A549 (cell line): ENCODE measurements around the gene NID2. TPM values are rescaled to one million over a fixed set of nuclear protein-coding genes. Genes with fewer than 3 reads are reported as not detected.

ENCODE experiments used
- ATAC-seq, 2 experiments: fragments of 200-7000 bp in 1 of 2; fragments of >200 bp in 1 of 2; cut with Nextera tagmentation in 1 of 2; cut with Tn5 transposase in 1 of 2; 3 replicates each; pipeline versions ENCODE4 v1.8.0 to v1.9.1; 2018 to 2020; ENCODE audit warnings: mild to moderate bottlenecking in 1 of 2, moderate library complexity in 1 of 2
- CTCF ChIA-PET: fragments of 300-600 bp; sonication (Branson Sonifier 250); formaldehyde crosslinking; extraction: SDS; loops from one replicate; lab custom pipeline; 2021; ENCODE audit warnings: antibody characterized with exemption, inconsistent platforms; lab: Yijun Ruan, JAX
- POLR2A ChIA-PET: fragments of 350-600 bp; formaldehyde crosslinking; extraction: SDS; loops from one replicate; lab custom pipeline; 2021; ENCODE audit warnings: antibody characterized with exemption, inconsistent platforms; lab: Yijun Ruan, JAX
- DNase-seq, 2 experiments: peaks; one replicate each; pipeline versions ENCODE4 v3.0.0 to v3.0.0-alpha.2; 2011 to 2016; ENCODE audit warnings: low read depth in 1 of 2, low spot score in 1 of 2
- FAIRE-seq: peaks from 2 replicates; lab custom pipeline; 2011; peaks lifted over from hg19 to GRCh38; lab: Jason Lieb, UNC
- H3K27ac ChIP-seq, 2 experiments: fragments of >200 bp; sonication (Bioruptor Twin); formaldehyde crosslinking; 3 replicates each; pipeline ENCODE4 v1.5.1; 2016 to 2017
- H3K4me1 ChIP-seq: fragments of >200 bp; sonication (Bioruptor Twin); formaldehyde crosslinking; 3 replicates; pipeline ENCODE4 v1.6.1; 2016
- H3K4me2 ChIP-seq: fragments of >200 bp; sonication (Bioruptor Twin); formaldehyde crosslinking; 3 replicates; pipeline ENCODE4 v1.6.1; 2016
- H3K4me3 ChIP-seq: fragments of >200 bp; sonication (Bioruptor Twin); formaldehyde crosslinking; 3 replicates; pipeline ENCODE4 v1.5.1; 2016
- H3K9me3 ChIP-seq: fragments of >200 bp; sonication (Bioruptor Twin); formaldehyde crosslinking; 3 replicates; pipeline ENCODE4 v1.6.1; 2016
- ATOH8 ChIP-seq: fragments of 250-450 bp; sonication (Bioruptor Pico); IDR thresholded peaks from 2 replicates; pipeline ENCODE4 v1.5.0; 2020; ENCODE audit warnings: low read depth, mild to moderate bottlenecking, moderate library complexity
- CBX2 ChIP-seq: fragments of 200-600 bp; sonication (generic); IDR thresholded peaks from 2 replicates; pipeline ENCODE4 v1.6.1; 2016; ENCODE audit warnings: low read depth, mild to moderate bottlenecking, borderline replicate concordance
- CBX8 ChIP-seq: fragments of 200-600 bp; sonication (generic); IDR thresholded peaks from 2 replicates; pipeline ENCODE4 v1.6.1; 2016
- CHD2 ChIP-seq: fragments of 150-350 bp; IDR thresholded peaks from 2 replicates; pipeline ENCODE4 v1.6.1; 2014; ENCODE audit warnings: low read length; ENCODE audit not compliant: partially characterized antibody
- CTCF ChIP-seq: fragments of >200 bp; sonication (Bioruptor Twin); formaldehyde crosslinking; IDR thresholded peaks from 3 replicates; pipeline ENCODE4 v1.5.1; 2016
- E2F6 ChIP-seq: IDR thresholded peaks from 2 replicates; pipeline ENCODE4 v1.6.1; 2012; ENCODE audit warnings: low read depth, borderline replicate concordance
- EHMT2 ChIP-seq: fragments of 200-600 bp; sonication (generic); IDR thresholded peaks from 2 replicates; pipeline ENCODE4 v1.6.1; 2016; ENCODE audit warnings: antibody characterized with exemption, low read depth, mild to moderate bottlenecking, moderate library complexity
- ESRRA ChIP-seq: fragments of 150-350 bp; IDR thresholded peaks from 2 replicates; pipeline ENCODE4 v1.6.1; 2014; ENCODE audit warnings: mild to moderate bottlenecking, low read length, borderline replicate concordance
- FOSL2 ChIP-seq, 2 experiments: fragments of 450-650 bp in 1 of 2; fragments of >200 bp in 1 of 2; sonication (Bioruptor Twin) in 1 of 2; formaldehyde crosslinking; IDR thresholded peaks; 2 replicates each; pipeline versions ENCODE4 v1.5.0 to v1.6.1; 2016 to 2020; ENCODE audit warnings: mild to moderate bottlenecking in 1 of 2, moderate library complexity in 1 of 2
- FOXS1 ChIP-seq: fragments of 250-450 bp; sonication (Bioruptor Pico); IDR thresholded peaks from 2 replicates; pipeline ENCODE4 v1.5.0; 2020; ENCODE audit warnings: mild to moderate bottlenecking, moderate library complexity
- GATA3 ChIP-seq: IDR thresholded peaks from 2 replicates; pipeline ENCODE4 v1.6.1; 2012; ENCODE audit warnings: borderline replicate concordance
- HDAC2 ChIP-seq: fragments of 200-600 bp; sonication (generic); IDR thresholded peaks from 2 replicates; pipeline ENCODE4 v1.6.1; 2016
- HMGXB4 ChIP-seq: fragments of 250-450 bp; sonication (Bioruptor Pico); IDR thresholded peaks from 2 replicates; pipeline ENCODE4 v1.5.0; 2021; ENCODE audit warnings: mild to moderate bottlenecking, moderate library complexity, borderline replicate concordance
- HOXA7 ChIP-seq: fragments of 250-450 bp; sonication (Bioruptor Pico); IDR thresholded peaks from 2 replicates; pipeline ENCODE4 v1.5.0; 2020; ENCODE audit warnings: mild to moderate bottlenecking, moderate library complexity
- MAZ ChIP-seq: fragments of 150-350 bp; IDR thresholded peaks from 2 replicates; pipeline ENCODE4 v1.6.1; 2014; ENCODE audit warnings: antibody characterized with exemption, low read depth, low read length, borderline replicate concordance
- PBX3 ChIP-seq: IDR thresholded peaks from 2 replicates; pipeline ENCODE4 v1.6.1; 2012
- POLR2A ChIP-seq: IDR thresholded peaks from 2 replicates; pipeline ENCODE4 v1.6.1; 2012; ENCODE audit warnings: mild to moderate bottlenecking, low read length
- POLR2AphosphoS2 ChIP-seq: conservative IDR thresholded peaks from 2 replicates; pipeline ENCODE4 v1.6.1; 2012; ENCODE audit warnings: low read length, improper control_type of control experiment, inconsistent platforms
- RAD21 ChIP-seq, 2 experiments: fragments of >200 bp in 1 of 2; sonication (Bioruptor Twin) in 1 of 2; formaldehyde crosslinking in 1 of 2; IDR thresholded peaks in 1 of 2; conservative IDR thresholded peaks in 1 of 2; 2 replicates in 1 of 2; 3 replicates in 1 of 2; pipeline ENCODE4 v1.6.1; 2012 to 2018; ENCODE audit warnings: inconsistent platforms in 1 of 2
- RARB ChIP-seq: fragments of 250-450 bp; sonication (Bioruptor Pico); IDR thresholded peaks from 2 replicates; pipeline ENCODE4 v1.8.0; 2021; ENCODE audit warnings: mild to moderate bottlenecking, moderate library complexity
- REST ChIP-seq: fragments of 200-600 bp; sonication (generic); IDR thresholded peaks from 2 replicates; pipeline ENCODE4 v1.6.1; 2016; ENCODE audit warnings: antibody characterized with exemption, mild to moderate bottlenecking, moderate library complexity
- RFX5 ChIP-seq: fragments of 450-650 bp; IDR thresholded peaks from 2 replicates; pipeline ENCODE4 v1.7.1; 2014; ENCODE audit warnings: antibody characterized with exemption, mild to moderate bottlenecking, moderate library complexity
- SMC3 ChIP-seq: fragments of >200 bp; sonication (Bioruptor Twin); formaldehyde crosslinking; IDR thresholded peaks from 3 replicates; pipeline ENCODE4 v1.6.1; 2018; ENCODE audit warnings: inconsistent platforms
- SREBF2 ChIP-seq: fragments of 450-650 bp; IDR thresholded peaks from 2 replicates; pipeline ENCODE4 v1.6.1; 2014; ENCODE audit warnings: mild to moderate bottlenecking, moderate library complexity
- TP53 ChIP-seq: fragments of 250-450 bp; sonication (Bioruptor Pico); IDR thresholded peaks from 2 replicates; pipeline ENCODE4 v1.5.0; 2021; ENCODE audit warnings: mild to moderate bottlenecking, moderate library complexity
- ZC3H11A ChIP-seq: fragments of 450-650 bp; IDR thresholded peaks from 2 replicates; pipeline ENCODE4 v1.6.1; 2014; ENCODE audit warnings: antibody characterized with exemption, mild to moderate bottlenecking
- ZNF302 ChIP-seq: fragments of 250-450 bp; sonication (Bioruptor Pico); IDR thresholded peaks from 2 replicates; pipeline ENCODE4 v1.9.0; 2021; ENCODE audit warnings: inconsistent platforms, mild to moderate bottlenecking, moderate library complexity
- WGBS: methylation state at CpG from one replicate; pipeline ENCODE4 v1.1.6; 2017; ENCODE audit errors: missing lambda C conversion rate; 5-methylcytosine and 5-hydroxymethylcytosine counted together
- polyA plus RNA-seq, 4 experiments: library from polyadenylated mRNA; depleted of rRNA in 3 of 4; stranded (reverse); fragments of >200 nt; fragmentation: RNase III in 1 of 4; extraction: RNeasy Plus Mini Kit Qiagen cat#74134 plus additional on column Dnase treatment in 1 of 4; gene quantifications; 2 replicates in 3 of 4; 3 replicates in 1 of 4; pipeline ENCODE4 v1.2.3, GENCODE V29; 2011 to 2017

Gene NID2
- polyA plus RNA-seq, 2 of the 4 experiments (the other 2 are of a cell fraction): 7.3 to 20.6 TPM

GRCh38 chr14:51988221-51988620 is 80.6 kb downstream of the NID2 start:
- H3K9me3 ChIP-seq: no peaks in the 10 kb centered on the region
- peak overlapping the region; percentile 72; the same call in 2 of the 3 replicates for H3K4me2 ChIP-seq
- ATAC-seq (no peak), DNase-seq (no peak), FAIRE-seq (no peak)
- H3K4me3 ChIP-seq: no peak overlapping the region
- no peak overlapping the region for H3K27ac ChIP-seq
- ChIA-PET POLR2A (no interaction called here), CTCF (interaction anchor here (1.2 kb wide), 2 partner anchors 8 to 9 kb away, joined by 4 to 12 read pairs; no protein-coding TSS in a partner anchor)
- 83% methylated on average over 1 of the region's 1 CpG for WGBS
- TF ChIP-seq ESRRA (no peak), CTCF (no peak), MAZ (no peak), FOSL2 (IDR thresholded peaks at IDR 0.05) (no peak), FOSL2 (CRISPR knock-in tag; IDR thresholded peaks at IDR 0.05) (no peak), CBX2 (no peak), RFX5 (no peak), FOXS1 (CRISPR knock-in tag) (no peak), HOXA7 (CRISPR knock-in tag) (no peak), POLR2A (no peak), ZC3H11A (no peak)
- H3K4me1 ChIP-seq: peaks cover 12% of the 10 kb centered on the region; the same call in 2 of the 3 replicates

- no peak overlapping the region for H3K4me2 ChIP-seq
- POLR2A ChIA-PET: no interaction called here
- no peak for TF ChIP-seq SMC3
- TF ChIP-seq POLR2AphosphoS2: no peak
- no peak for TF ChIP-seq RARB (CRISPR knock-in tag)
- TF ChIP-seq HMGXB4 (CRISPR knock-in tag): no peak
- no peak for TF ChIP-seq GATA3
- TF ChIP-seq SREBF2: no peak
- TF ChIP-seq E2F6: no peak
- no peak for TF ChIP-seq CBX8
- TF ChIP-seq HDAC2: no peak
- no peak for TF ChIP-seq PBX3
- no peak for TF ChIP-seq CHD2
- no peak for TF ChIP-seq REST
- no peak for TF ChIP-seq MAZ
- TF ChIP-seq TP53 (CRISPR knock-in tag): no peak
- no peak for TF ChIP-seq FOSL2 (IDR thresholded peaks at IDR 0.05)
- TF ChIP-seq FOSL2 (CRISPR knock-in tag; IDR thresholded peaks at IDR 0.05): no peak
- TF ChIP-seq EHMT2: no peak
- TF ChIP-seq RAD21 (conservative IDR thresholded peaks at IDR 0.05 in 1 of 2, IDR thresholded peaks at IDR 0.05 in 1 of 2): no peak
- no peak for TF ChIP-seq ESRRA
- no peak for TF ChIP-seq ATOH8
- TF ChIP-seq ZNF302 (CRISPR knock-in tag): no peak
- TF ChIP-seq, all 56 proteins: peak for 0
- CTCF ChIA-PET: interaction anchor here (1.0 to 6.3 kb wide), 3 partner anchors 203 to 698 kb away, joined by 3 to 70 read pairs (median 6); partner anchors contain the start of gene FRMD6
- no peaks in the 10 kb centered on the region for H3K9me3 ChIP-seq
- DNase-seq: no peak
- no peaks in the 10 kb centered on the region for H3K4me1 ChIP-seq
- 41% methylated on average over 4 of the region's 4 CpGs for WGBS
- no peak overlapping the region for H3K27ac ChIP-seq
- no peak for ATAC-seq
- H3K4me3 ChIP-seq: no peak overlapping the region
- FAIRE-seq: no peak
These were observed 87.5 kb downstream of the NID2 start for GRCh38 chr14:51981218-51981854.
